Activated CD4-positive, alpha-beta T cell treated with anti-CD3 and anti-CD28 coated beads, Interleukin-2, Interleukin-6, amounts not matched to agents 100 ng/mL and 50 ng/mL, durations not matched to agents 16 hours and 8 hours (primary cell): Measurements from ENCODE around the gene IFT43.
"Not testable (repeated sequence)": the region's sequence is repeated elsewhere in the genome, so short reads cannot be mapped to it uniquely, and the experiment has no call there.

Experiments used
- DNase-seq: peaks from one replicate; pipeline ENCODE4 v3.0.0-alpha.2; 2020

IFT43 gene

DNA sequence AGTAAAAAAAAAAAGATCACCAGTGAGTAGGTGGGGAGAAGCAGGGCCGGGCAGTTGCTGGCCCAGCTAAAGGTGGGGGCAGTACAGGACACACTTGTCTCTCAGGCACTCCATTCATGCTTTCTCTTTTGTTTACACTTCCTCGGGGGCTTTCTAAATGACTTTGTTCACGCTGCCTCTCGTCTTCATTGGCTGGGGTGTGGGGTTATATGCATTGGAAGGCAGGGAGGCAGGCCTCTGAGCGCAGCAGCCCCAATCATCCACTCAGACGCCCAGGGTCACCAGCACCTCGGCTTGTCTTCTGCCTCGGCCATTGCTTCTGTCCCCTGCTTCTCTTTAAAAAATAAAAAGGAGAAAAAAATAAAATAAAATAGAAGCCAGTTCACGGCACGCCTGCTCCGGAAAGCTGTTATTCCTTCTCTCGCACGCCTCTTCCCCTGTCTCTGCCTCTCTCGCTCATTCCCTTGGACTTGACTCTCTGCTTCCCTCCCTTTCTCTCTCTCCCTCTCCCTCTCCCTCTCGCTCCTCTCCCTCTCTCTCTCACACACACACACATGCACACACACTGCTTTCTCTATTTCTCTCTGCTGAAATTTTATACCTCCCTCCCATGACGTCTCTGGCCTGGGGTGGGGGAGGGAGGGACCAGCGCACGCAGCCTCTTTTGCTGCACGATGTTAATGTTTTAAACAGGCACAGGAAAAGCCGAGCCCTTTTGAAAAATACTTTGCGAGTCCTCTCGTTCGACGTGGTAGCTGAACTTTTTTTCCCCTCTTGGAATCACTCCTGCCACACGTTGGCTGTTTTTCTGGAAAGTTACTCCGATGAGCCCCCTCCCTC is 3.9 kb upstream of the IFT43 start, which contains the start of gene TGFB3:
Gene TGFB3, minus strand, starts transcription at position 570 of the 840 bp plus-strand sequence. CDS start 1,102 bp downstream, outside the sequence.
- DNase-seq = peak; percentile 80

DNA sequence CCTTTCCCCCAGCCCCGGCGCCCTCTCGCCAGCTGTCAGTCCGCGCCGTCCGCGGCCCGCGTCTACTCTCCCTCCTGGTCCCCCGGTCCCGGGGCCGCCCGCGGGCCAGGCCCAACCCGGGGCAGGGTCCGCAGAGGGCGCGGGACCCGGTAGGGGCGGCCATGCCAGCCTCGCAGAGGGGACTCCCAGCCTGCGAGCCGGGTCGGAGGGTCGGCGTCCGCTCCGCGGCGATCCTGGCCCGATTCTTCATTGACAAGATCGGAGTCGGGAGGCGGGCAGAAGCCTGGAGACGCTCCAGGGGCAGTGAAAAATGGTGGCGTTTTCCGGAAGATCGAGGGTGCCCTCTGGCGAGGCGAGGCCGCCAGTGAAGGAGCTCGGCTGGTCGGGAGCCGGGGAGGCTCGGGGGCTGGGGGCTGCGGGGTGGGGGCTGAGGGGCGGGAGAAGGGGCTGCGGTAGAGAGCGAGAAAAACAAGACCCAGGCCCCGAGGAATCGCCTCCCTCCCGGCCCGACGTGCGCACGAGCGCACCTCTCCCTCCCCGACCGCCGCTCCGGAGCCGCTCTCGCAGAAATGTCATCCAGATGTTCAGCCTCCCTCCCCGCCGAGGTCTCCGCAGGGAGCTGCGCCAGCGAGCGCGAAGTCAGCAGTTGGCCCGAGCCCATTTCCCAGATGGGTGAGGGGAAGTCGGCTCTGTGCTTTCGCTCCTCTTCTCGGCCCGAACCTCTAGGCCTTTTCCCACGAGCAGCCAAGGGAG is 3.1 kb upstream of the IFT43 start:
- peak; percentile 84 for DNase-seq

DNA sequence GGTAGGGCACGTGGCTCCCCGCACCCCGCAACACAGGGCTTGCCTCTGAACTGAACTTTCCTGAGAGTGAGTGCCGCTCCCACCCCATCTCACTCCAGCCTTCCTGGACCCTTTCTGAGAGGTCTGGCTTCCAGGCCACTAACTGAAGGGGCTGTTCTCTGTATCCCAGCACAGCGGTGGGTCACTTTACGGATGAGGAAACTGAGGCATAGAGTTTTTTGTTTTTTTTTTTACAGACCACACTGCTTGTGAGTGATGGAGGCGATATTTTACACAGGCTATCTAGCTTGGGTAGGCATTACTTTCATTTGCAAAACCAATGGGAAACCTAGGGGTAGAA is 2.6 kb upstream of the IFT43 start:
- no peak for DNase-seq

DNA sequence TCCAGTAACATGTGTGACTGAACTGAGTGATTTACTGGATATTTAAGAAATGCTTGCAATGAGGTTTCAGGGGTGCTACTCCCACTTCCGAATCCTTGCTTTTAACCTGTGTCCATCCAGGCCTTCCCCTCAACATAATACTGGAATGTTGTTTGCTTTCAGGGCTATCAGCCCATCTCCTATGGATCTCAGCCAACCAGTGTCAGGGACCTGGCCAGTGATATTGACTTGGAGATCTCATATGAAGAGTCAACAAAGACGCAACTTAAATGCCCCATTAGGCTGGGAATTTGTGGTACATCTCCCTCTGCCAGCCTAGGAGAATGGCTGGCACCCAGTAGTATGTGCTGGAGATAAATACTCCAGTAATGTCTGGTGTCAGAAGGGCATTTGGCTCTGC is 889 bp upstream of the IFT43 start:
- no peak for DNase-seq

DNA sequence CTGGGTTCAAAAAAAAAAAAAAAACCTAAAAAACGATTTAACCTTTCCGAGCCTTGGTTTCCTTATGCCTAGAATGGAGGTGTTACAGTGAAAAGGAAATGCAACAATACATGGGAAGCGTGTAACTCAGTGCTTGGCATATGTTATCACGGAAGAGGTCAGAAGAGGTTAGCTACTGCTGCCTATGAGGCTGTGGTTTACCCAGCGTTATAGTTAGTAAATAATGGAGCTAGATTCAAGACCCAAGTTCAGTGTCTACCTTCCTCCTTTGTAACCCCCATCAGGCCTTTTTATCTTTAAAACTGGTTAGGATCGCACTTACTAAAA is 839 bp downstream of the IFT43 start:
- DNase-seq = no peak

DNA sequence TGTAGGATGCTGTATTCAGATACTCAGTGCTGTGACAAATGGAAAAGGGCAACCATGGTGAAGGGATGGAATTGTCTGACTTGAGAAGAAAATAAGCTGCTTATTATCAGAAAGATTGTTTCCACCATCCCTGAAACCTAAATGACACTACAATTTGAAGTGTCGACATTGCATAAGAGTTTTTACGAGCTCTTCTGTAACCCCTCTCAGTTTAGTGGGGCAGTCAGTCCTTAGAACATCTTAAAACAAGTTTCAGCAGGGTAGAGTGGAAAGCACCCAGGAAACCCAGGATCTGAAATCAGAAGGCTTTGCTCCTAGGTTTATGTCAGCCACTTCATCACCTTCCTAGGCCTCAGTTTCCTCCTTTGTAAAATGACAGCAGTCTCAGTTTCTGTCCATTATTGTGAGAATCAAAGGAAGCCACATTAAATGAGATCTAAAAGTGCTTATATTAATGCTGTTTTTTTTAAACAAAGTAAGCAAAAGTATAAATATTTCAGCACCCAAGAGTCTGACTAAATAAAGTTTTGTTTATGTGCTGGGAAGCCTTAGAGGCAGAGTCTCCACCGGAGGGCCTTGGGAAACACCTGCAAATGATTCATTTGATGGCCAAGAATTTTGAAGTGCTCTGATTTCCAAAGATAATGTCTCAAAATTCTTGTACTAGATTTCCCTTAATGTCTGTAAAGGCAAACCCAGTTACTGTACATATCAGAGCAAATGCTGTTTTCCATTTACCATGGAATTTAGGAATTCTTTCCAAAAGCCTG is 1.8 kb downstream of the IFT43 start:
- DNase-seq = no peak

DNA sequence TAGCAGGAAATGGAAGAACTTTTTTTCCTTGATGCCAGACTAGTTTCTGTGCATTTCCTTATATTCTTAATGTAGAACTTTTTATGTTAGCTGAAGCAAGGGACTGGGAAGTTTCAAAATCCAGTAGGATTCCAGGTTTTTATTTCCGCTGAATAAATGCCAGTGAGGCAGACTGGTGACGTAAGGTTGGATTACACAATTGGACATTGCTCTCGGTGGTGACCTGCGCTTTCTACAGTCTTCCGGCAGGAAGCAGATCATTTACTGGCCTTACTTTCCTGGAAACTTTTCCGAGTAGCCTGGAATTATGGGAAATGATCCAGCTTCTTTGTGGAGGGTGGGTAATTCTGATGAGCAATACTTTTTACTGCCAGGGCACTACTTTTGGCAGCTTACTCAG is 3.6 kb downstream of the IFT43 start:
- no peak for DNase-seq

DNA sequence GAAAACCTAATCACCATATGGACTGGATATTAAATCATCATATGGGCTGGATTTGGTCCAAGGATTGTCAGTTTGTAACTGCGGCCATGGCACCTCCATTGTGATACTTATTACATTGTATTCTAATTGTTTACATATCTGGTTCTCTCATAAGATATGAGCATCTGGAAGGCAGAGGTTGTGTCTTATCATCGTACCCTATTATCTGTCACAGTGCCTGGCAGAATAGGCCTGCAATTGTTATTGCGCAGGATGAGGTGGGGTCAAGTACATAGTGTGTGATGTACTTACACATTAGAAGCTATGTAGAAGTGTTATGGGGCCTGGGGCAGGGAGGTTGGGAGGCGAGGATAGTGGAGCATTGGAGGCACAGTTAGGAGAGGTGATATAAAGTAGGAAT is 4.7 kb downstream of the IFT43 start:
- DNase-seq = no peak

DNA sequence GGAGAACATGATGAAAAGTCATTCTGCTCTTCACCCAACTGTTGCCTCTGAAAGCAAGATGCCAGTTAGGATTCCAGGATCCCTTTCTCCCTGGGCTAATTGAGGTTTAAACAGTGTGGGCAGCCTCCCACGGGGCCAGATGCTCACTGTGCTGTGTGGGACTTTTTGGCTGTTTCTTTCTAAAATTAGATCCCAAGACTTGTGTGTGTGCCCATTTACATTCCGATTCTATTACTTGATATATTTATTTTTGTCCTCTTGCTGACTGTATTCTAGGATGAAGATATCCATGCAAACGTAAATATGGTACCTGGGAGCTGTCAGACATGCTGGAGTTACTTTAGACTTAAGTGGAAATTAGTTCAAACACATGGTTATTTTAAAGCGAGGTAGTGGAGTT is 6.2 kb downstream of the IFT43 start:
- no peak for DNase-seq

DNA sequence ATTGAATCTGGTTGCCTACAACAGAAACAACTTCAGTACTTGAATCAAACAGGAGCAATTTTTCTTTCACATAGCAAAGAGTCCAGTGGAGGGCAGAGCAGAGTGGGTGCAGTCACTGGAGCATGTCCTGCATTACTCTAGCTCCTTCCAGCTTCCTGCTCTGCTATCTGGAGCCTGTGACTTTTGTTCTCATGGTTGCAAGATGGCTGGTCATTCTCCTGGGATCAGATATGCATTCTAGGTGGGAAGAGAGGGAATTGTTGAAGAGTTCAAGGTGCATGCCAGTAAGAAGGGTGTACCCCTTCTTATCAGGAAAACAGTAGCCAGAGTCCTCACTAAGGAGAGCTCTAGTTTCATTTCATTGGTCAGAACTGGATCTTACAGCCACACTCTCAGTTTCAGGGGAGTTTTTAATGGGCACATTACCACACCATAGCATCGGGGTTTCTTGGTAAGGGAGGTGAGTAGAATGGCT is 8.0 kb downstream of the IFT43 start:
- peak; percentile 29 for DNase-seq

DNA sequence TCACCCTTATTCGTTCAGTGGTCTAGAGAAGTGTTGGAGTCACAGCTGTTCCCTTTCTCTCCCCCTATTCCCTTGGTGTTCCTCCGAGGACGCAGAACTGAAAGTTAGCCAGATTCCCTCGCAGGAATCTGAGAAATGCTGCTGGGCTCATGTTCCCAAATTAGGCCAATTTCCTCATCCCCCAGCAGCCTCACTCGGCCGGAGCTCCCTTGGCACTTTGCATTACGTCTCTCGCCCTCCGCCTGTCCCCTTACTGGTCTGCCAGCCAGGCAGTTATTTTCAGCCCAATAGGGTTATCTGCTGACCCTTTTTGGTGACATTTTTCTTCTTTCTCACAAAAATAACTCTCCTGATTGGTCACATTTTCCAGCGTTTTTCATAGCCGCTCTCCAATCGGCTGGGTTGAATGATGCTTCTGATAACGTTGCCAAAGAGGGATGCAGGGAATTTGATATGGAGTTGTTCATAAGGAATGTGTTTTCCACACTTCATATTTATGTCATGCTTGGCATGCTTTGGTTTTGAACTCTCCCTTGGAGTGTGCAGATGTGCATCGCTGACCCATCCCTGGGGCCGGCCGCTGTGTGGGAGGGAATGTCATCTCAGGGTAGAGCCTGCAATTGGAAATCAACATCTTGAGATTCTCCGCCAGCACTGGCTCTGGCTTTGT is 9.9 kb downstream of the IFT43 start:
- DNase-seq = no peak

DNA sequence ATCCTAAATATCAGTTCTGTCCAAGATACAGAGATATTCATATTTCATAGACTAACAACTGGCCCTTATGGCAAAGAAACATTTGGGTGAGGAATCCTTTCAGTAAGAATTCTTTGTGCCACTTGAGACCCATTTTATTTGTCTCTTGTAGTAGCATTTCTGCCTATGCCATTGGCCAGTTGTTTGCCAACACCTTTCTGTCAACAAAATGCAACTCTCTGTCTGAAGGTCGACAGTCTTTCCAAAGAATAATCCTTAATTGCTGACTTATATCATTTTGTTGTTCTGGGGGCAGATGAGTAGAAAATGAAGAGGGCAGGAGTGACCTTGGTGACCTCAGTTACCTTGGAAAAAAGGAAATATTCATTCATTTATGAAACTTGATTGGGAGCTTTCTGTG is 10.9 kb downstream of the IFT43 start:
- DNase-seq = no peak

DNA sequence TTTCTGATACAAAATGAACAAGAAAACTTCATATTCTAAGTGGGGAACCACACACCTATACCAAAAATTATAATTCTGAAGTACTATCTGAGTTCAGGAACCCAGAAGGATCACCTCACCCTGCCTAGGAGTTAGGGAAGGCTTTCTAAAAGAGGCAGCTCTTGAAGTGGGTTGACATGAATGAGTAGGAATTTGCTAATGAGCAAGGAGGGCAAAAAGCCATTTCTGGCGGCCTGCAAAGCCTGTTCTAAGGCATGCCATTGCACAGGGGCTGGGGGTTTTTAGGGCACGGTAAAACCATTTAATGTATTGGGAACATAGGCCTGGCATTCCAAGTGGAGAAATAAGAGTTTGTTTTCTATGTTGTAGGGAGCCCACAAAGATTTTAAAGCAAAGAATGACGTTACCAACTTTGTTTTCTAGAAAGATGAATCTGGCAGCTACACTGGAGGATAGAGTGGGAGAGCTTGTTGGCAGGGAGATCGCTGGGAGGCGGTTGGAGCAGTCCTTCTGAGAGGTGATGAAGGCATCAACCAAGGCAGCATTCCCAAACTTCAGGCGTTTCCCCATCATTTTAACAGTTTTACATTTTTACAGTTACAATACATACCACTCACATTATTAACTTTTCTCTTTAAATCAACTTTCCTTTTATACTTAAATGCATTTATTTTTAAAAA is 14.1 kb downstream of the IFT43 start:
- no peak for DNase-seq

DNA sequence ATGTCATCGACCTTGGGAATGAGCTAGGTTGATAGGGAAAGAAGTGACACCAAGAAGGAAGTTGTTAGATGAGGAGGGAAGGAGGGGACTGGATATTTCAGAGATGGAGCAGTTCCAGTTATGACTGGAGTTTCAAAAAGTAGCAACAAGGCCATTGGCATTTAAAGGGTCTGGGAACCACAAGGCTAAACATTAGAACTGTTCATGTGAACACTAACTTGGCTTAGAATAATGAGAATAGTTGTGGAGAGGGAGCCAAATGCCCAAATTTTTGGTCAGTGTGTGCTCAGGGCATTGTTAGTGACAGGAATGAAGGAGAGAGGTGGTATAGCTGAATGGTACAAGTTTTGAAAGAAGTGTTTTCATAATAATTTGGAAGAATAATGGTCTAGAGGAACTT is 16.8 kb downstream of the IFT43 start:
- DNase-seq = no peak

DNA sequence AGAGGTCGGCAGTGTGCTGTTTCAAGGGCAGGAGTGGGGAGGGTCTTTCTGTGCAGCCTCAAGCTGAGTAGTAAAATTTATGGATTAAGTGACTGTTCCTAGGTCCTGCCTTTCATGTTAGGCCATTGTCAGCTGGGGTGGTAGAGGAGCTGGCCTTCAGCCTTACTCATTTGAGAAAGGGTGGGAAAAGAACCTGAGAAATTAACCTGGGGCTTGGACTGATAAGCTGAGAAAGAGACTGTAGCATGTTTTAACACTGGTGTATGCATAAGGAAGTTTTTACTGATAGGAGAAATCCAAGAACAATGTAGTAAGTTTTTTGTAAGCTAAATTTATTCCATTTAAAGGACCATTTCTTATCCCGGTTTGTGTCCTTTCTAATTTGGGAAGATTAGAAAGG is 20.7 kb downstream of the IFT43 start:
- DNase-seq = no peak

DNA sequence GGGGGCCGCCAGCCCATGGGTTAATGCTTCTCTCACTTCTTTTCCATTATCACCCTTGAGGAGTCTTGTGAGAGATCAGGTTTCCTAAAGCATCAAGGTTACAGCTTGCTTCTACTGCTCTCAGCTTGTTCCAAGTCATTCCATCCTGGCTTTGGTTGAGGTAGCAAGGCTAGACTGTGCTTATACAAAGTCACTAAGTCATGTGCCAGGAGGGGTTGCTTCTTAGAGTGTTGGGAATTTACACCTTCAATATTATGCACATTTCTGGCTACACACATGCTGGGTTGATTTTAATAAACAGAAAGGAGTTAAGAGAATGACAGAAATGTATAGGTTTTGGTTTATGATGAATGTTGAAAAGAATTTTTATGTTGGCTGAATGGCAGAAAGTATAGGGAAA is 21.8 kb downstream of the IFT43 start:
- no peak for DNase-seq

DNA sequence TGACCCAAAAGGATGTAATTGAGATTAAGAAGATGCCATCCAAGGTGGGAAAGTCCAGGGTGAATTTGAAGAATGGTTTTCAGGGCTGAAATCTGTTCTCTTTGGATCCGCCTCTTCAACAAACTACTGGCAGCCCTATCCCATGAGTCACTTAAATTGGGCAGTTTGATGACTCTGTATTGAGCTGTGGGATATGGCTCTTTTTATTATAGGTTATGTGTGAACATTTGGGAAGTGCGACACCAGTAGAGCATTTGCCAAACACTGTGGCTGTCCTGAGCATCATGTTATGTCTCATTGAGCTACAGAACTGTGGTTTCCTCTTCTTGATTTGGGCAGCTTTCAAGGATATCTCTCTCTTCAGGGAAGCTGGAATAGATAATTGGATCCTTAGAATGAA is 22.3 kb downstream of the IFT43 start:
- no peak for DNase-seq

DNA sequence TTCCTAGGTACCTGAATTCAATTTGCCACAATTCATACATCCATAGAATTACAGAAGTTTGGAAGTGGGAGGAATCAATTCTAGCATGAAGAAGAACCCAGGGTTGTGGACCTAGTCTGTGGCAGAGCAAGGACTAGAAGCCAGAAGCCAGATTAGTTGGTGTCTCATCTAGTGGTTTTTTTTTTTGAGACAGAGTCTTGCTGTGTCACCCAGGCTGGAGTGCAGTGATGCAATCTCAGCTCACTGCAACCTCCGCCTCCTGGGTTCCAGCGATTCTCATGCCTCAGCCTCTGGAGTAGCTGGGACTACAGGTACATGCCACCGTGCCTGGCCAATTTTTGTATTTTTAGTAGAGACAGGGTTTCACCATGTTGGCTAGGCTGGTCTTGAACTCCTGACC is 24.1 kb downstream of the IFT43 start:
- not testable (repeated sequence) for DNase-seq

DNA sequence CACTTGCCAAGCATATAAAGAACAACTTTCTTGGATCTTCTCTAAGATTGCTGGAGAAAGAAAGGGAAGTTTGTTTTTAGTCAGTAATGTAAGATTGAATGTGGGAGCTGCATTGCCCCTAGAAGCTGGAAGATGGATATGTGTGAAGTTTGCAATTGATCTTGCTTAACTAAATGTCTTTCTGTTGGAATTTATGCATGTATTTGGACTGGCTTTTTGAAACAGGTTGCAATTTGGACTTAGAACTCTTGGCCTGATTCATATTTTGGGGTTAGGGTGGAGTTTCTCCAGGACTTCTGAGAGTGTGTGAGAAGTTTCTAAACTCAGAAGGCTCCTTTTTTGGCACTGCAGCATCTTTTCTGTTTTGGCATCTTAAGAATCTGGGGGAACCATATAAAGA is 26.4 kb downstream of the IFT43 start:
- DNase-seq = no peak

DNA sequence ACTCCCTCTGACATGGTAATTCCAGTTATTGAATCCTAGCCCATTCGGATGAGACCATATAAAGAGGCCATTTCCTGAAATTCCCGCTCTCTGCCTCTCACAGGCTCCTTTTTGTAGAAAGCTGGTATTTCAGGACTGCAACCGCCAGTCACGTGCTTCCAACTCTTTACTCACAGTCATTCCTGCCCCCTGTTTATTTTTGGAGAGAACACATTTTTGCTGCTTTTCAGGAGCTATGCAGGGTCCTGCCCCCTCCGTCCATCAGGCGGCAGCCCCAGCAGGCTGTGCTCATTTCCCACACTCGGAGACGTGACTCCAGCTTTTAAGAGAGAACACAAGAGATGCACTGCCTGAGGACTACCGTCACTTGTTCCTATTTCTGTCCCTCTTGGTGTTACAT is 26.8 kb downstream of the IFT43 start:
- no peak for DNase-seq

DNA sequence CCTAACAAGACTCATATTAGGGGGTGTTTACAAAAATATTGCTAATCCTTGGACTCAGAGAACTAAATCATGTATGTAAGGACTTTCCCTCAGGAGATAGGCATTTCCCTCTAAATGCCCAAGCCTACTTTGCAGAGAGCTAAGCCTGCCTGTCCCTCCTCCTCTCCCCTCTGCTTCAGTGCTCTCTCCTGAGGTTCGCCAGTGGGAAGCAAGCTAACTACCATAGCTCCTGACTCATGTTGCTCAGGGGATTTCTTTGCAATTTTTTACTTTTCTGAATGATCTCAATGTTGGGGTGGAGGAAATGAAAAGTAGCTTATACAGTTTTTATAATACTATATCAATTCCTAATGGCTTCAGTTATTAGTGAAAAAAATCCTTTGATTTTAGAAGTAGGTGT is 29.6 kb downstream of the IFT43 start:
- DNase-seq = no peak

DNA sequence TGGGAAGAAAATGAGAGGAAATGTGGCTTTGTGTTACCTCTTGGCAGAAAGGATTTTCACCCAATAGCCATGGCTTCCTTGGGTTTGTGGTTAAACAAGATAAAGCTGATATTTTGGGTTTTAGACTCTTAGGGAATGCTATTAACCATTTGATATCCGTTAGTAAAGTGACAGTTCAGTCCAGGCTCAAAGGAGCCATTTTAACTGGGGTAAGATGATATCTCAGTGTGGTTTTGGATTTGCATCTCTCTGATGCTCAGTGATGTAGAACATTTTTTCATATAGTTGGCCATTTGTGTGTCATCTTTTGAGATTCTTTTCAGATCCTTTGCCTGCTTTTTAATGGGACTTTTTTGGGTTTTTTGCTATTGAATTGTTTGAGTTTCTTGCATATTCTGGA is 30.1 kb downstream of the IFT43 start:
- DNase-seq = no peak

DNA sequence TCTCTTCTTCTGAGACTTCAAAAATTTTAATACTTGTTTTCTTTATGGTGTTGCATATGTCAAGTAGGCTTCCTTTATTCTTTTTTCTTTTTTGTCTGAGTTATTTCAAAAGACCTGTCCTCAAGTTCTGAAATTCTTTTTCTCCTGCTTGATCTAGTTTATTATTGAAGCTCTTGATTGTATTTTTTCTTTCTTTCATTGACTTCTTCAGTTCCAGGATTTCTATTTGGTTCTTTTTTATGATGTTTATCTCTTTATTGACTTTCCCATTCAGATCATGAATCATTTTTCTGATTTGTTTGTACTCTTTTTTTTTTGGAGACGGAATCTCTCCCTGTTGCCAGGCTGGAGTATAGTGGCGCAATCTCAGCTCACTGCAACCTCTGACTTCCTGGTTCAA is 34.1 kb downstream of the IFT43 start:
- DNase-seq = no peak
